ENCODE results near the gene ADAMTS18. TPM values are rescaled to one million over a fixed set of nuclear protein-coding genes. Genes with fewer than 3 reads are reported as not detected.

The ADAMTS18 gene
- total RNA-seq, 1 experiment from 2014 or later: not detected

- DNase-seq (ENCODE audit: extremely low read depth, low read depth): no peak
These were observed 35.8 kb downstream of the ADAMTS18 start for GRCh38 chr16:77399066-77399465.

- DNase-seq (ENCODE audit: extremely low read depth, low read depth): no peak
These were observed 36.3 kb downstream of the ADAMTS18 start for GRCh38 chr16:77398495-77398894.

GRCh38 chr16:77396461-77396860 lies 38.4 kb downstream of the ADAMTS18 start:
- no peak for DNase-seq (ENCODE audit: extremely low read depth, low read depth)

- DNase-seq (ENCODE audit: extremely low read depth, low read depth): no peak
These were observed 40.1 kb downstream of the ADAMTS18 start for GRCh38 chr16:77394699-77395098.

- DNase-seq (ENCODE audit: extremely low read depth, low read depth): no peak
These were observed 40.9 kb downstream of the ADAMTS18 start for GRCh38 chr16:77393955-77394354.

GRCh38 chr16:77387815-77388209 lies 47.0 kb downstream of the ADAMTS18 start:
- DNase-seq (ENCODE audit: extremely low read depth, low read depth): no peak

- DNase-seq (ENCODE audit: extremely low read depth, low read depth): no peak
These were observed 47.7 kb downstream of the ADAMTS18 start for GRCh38 chr16:77386831-77387814.

GRCh38 chr16:77385481-77385880 lies 49.4 kb downstream of the ADAMTS18 start:
- DNase-seq (ENCODE audit: extremely low read depth, low read depth): no peak

GRCh38 chr16:77383606-77384187 lies 51.1 kb downstream of the ADAMTS18 start:
- DNase-seq (ENCODE audit: extremely low read depth, low read depth): no peak

GRCh38 chr16:77376358-77376757 lies 58.5 kb downstream of the ADAMTS18 start:
- DNase-seq (ENCODE audit: extremely low read depth, low read depth): no peak

GRCh38 chr16:77375396-77375795 lies 59.4 kb downstream of the ADAMTS18 start:
- no peak for DNase-seq (ENCODE audit: extremely low read depth, low read depth)

- DNase-seq (ENCODE audit: extremely low read depth, low read depth): no peak
These were observed 60.5 kb downstream of the ADAMTS18 start for GRCh38 chr16:77374384-77374783.

GRCh38 chr16:77373726-77374125 lies 61.1 kb downstream of the ADAMTS18 start:
- no peak for DNase-seq (ENCODE audit: extremely low read depth, low read depth)

GRCh38 chr16:77364770-77365169 lies 70.1 kb downstream of the ADAMTS18 start:
- no peak for DNase-seq (ENCODE audit: extremely low read depth, low read depth)

- no peak for DNase-seq (ENCODE audit: extremely low read depth, low read depth)
These were observed 75.8 kb downstream of the ADAMTS18 start for GRCh38 chr16:77359065-77359502.

- no peak for DNase-seq (ENCODE audit: extremely low read depth, low read depth)
These were observed 81.1 kb downstream of the ADAMTS18 start for GRCh38 chr16:77353587-77354263.

GRCh38 chr16:77344341-77344740 lies 90.5 kb downstream of the ADAMTS18 start:
- DNase-seq (ENCODE audit: extremely low read depth, low read depth): no peak

- no peak for DNase-seq (ENCODE audit: extremely low read depth, low read depth)
These were observed 98.2 kb downstream of the ADAMTS18 start for GRCh38 chr16:77336637-77337036.

- DNase-seq (ENCODE audit: extremely low read depth, low read depth): no peak
These were observed 99.1 kb downstream of the ADAMTS18 start for GRCh38 chr16:77335652-77336234.

- DNase-seq (ENCODE audit: extremely low read depth, low read depth): no peak
These were observed 102.0 kb downstream of the ADAMTS18 start for GRCh38 chr16:77332792-77333191.
